ENCODE measurements around the gene TNKS2.
A peak's percentile ranks its signal among the peaks of the same experiment; 100 is the strongest.
"Not testable (repeated sequence)": the region's sequence is repeated elsewhere in the genome, so short reads cannot be mapped to it uniquely, and the experiment has no call there.

TNKS2 gene

DNA sequence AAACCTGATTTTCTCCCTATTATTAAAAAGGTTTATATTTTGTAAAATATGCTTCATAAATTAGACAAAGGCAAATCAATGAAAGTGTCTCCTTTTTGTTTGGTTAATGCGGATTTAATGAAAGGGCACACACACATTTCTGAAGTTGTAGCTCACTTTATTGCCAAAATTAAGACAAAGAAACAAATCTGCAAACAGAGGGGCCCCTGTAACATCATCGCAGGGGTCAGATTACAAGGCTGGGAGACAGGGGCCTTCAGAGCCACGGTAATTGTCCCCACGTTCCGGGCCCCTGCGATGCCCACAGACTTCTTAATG is 88.7 kb downstream of the TNKS2 start:
- DNase-seq = no peak
- peak overlapping the region; percentile 61 to 81 for H3K27ac ChIP-seq
- TF ChIP-seq, protein P1, sequence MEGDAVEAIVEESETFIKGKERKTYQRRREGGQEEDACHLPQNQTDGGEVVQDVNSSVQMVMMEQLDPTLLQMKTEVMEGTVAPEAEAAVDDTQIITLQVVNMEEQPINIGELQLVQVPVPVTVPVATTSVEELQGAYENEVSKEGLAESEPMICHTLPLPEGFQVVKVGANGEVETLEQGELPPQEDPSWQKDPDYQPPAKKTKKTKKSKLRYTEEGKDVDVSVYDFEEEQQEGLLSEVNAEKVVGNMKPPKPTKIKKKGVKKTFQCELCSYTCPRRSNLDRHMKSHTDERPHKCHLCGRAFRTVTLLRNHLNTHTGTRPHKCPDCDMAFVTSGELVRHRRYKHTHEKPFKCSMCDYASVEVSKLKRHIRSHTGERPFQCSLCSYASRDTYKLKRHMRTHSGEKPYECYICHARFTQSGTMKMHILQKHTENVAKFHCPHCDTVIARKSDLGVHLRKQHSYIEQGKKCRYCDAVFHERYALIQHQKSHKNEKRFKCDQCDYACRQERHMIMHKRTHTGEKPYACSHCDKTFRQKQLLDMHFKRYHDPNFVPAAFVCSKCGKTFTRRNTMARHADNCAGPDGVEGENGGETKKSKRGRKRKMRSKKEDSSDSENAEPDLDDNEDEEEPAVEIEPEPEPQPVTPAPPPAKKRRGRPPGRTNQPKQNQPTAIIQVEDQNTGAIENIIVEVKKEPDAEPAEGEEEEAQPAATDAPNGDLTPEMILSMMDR (IDR thresholded peaks at IDR 0.05) = no peak

DNA sequence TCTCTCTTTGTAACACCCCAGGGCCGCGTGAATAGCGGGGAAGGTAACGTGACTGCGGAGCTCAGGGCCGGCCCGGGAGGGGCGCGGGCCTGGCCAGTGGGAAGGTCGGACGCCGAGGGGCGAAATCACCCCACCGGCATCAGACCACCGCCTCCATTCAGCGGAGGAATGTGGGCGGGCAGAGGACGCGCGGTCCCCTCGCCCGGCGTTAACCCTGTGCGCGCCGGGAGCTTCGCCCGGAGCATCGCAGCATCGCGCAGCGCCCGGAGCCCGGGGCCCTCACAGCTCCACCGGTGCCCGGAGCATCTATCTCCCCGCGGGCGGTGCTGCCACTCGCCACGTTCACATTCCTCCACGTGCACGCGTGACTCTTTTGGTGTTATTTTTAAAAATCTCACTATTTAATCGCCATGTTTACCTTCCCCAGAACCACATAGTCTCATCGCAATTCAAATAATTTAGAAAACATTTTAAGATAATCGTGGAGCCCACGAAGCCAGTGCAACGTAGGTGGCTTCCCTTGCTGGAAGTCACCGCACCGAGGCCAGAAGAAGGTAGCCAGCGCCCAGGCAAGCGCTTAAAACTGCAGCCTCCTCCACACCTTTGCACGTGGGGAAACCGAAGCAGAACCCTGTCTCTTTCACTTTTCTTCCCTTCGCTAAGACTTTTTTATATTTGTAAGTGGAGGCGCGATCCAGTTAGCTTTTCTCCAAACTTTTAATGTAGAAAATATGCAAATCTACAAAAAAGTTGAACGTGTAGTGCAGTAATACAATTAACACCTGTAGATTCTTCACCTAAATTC is 89.2 kb downstream of the TNKS2 start:
- Histone ChIP-seq H3K27ac (peak overlapping the region; percentile 61 to 81), H3K4me3 (peak overlapping the region; percentile 60 to 73), H3K27me3 (no peaks in the 10 kb centered on the region), H3K4me1 (peaks cover 0 to 35% (median 24%) of the 10 kb centered on the region in 4 donors), H3K36me3 (no peaks in the 10 kb centered on the region), H3K9me3 (no peaks in the 10 kb centered on the region)
- peak in 1 of 2 donors; percentile 54 for DNase-seq
- TF ChIP-seq, protein P1 (IDR thresholded peaks at IDR 0.05) = no peak
- intact Hi-C loops (cut with DNase I; ENCODE audit: low total_unique reads) = no loop called here

More for the DNA sequence above, 88.7 kb downstream of the TNKS2 start:
- peak overlapping the region; percentile 60 to 73 for H3K4me3 ChIP-seq
- H3K4me1 ChIP-seq = peaks cover 0 to 35% (median 24%) of the 10 kb centered on the region in 4 donors
- H3K36me3 ChIP-seq = no peaks in the 10 kb centered on the region
- no peaks in the 10 kb centered on the region for H3K27me3 ChIP-seq
- H3K9me3 ChIP-seq = no peaks in the 10 kb centered on the region
- intact Hi-C loops (cut with DNase I; ENCODE audit: low total_unique reads) = no loop called here

DNA sequence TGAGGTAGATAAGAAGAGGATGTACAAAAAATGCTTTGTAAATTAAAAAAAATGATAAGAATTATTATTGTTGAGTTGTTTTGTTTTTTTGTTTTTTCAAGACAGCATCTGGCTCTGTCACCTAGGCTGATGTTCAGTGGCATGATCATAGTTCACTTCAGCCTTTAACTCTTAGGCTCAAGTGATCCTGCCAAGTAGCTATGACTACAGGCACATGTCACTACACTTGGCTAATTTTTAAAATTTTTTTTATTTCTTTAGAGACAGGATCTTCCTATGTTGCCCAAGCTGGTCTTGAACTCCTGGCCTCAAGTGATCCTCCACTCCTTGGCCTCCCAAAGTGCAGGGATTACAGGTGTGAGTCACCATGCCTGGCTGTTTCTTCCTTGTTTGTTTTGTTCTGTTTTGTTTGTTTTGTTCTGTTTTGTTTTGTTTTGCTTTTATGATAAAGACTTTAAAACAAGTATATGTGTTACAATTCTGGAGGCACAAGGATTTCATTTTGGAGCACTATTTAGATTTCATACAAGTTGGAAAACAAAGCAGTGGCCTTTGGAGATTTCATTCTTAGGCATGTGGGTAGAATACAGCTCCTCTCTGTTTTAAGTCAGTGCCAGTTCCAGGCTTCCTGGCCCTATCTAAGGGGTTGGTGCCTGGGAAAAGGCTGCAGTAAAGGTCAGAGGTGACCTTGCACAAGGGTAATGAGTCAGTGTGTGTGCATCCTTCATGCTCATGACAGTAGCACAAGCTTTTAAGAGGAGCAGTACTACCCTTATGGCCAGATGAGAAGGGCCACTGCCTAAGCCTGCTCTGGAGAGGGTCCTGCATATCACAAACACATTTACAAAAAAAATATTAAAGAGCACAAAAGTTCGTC is 93.1 kb downstream of the TNKS2 start:
- Histone ChIP-seq H3K27ac (no peak overlapping the region), H3K4me1 (peaks cover 0 to 8% (median 5%) of the 10 kb centered on the region in 4 donors), H3K9me3 (no peaks in the 10 kb centered on the region), H3K36me3 (no peaks in the 10 kb centered on the region), H3K4me3 (no peak overlapping the region), H3K27me3 (no peaks in the 10 kb centered on the region)
- TF ChIP-seq, protein P1 (IDR thresholded peaks at IDR 0.05) = no peak
- no peak for DNase-seq
- intact Hi-C loops (cut with DNase I; ENCODE audit: low total_unique reads) = no loop called here

DNA sequence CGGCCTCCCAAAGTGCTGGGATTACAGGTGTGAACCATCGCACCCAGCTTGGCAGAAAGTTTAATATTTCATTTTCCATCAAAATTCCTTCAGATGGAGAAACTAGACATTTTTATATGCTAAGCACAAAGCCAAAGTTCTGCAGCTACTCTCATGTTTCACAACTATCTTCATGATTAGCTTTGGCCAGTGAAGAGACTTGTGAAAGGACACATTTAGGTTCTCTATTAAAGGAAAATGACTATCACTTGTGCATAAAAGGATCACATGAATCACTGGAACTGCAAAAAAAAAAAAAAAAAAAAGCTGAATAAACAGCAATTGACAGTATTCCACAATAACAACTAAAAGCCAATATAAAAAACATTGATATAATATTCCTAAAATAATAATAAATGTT is 94.8 kb downstream of the TNKS2 start:
- Histone ChIP-seq H3K27ac (no peak overlapping the region), H3K36me3 (no peaks in the 10 kb centered on the region), H3K4me1 (peaks cover 0 to 3% (median under 1%) of the 10 kb centered on the region in 4 donors), H3K27me3 (no peaks in the 10 kb centered on the region), H3K4me3 (no peak overlapping the region), H3K9me3 (no peaks in the 10 kb centered on the region)
- DNase-seq = no peak
- TF ChIP-seq, protein P1 (IDR thresholded peaks at IDR 0.05) = no peak
- intact Hi-C loops (cut with DNase I; ENCODE audit: low total_unique reads) = no loop called here

DNA sequence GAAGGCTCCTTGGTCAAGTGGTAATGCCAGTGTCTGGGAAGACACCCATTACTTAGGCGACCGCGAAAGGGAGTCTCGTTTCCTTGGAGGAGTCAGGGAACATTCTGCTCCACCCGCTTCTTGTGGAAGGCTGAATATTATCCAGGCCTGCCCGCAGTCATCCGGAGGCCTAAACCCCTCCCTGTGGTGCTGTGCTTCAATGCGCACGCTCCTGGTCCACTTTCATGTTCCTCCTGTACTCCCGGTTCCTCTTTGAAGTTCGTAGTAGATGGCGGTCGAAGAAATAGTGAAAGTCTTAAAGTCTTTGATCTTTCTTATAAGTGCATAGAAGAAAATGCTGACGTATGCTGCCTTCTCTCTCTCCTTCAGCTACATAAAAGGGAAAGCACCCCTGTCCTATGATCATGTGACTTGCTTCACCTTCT is 96.0 kb downstream of the TNKS2 start:
- not testable (repeated sequence) for H3K9me3 ChIP-seq, H3K27ac ChIP-seq

More for the DNA sequence above, 96.0 kb downstream of the TNKS2 start:
- H3K36me3 ChIP-seq; DNase-seq; H3K4me1 ChIP-seq; H3K27me3 ChIP-seq; H3K4me3 ChIP-seq; intact Hi-C loops (cut with DNase I; ENCODE audit: low total_unique reads): not testable (repeated sequence)

Measured in tibial artery (tissue), 4 donors.